GM18868 (cell line): ENCODE data around the gene CCDC195.
"Not testable (repeated sequence)": the region's sequence is repeated elsewhere in the genome, so short reads cannot be mapped to it uniquely, and the experiment has no call there.

Source experiments
- ATAC-seq: cut with Tn5 transposase; IDR thresholded peaks from one replicate; pipeline ENCODE4 v1.9.1; 2021; ENCODE audit warnings: mild to moderate bottlenecking, moderate library complexity; ENCODE audit not compliant: unreplicated experiment

The CCDC195 gene

DNA sequence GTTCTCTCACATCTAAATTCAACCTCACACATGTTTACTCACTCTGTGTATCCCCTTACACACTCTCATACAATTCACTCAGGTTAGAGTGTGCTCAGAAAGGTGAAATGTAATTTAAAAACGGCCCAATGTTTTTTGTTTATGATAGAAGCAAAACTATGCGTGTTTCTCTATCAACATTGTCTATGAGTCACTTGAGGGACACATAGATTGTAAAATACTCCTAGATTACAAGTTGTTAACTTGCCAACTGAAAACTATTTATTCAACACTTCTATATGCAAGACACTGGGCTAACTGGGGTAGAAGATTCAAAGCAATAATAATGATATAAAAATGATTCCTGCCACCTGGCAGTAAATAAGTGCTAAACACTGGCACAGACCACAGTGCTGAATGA lies 24.6 kb downstream of the CCDC195 start:
- ATAC-seq: no peak

DNA sequence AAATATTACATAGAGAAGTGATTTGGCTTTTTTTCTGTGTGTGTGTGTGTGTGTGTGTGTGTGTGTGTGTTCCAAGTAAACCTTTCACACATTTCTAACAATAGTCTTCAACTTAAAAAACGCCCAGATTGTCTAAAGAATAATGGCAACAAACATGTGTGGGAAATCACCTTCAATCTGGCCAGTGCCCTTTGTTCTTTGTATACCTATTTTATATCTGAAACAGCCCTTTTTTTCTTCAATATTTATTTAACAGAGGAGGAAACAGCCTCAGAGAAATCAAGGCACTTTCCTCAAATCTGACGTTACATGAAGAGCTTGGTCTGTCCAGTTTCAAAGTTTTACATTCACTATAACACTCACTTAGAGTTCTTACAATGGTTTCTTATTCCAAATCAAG lies 25.3 kb downstream of the CCDC195 start:
- no peak for ATAC-seq

DNA sequence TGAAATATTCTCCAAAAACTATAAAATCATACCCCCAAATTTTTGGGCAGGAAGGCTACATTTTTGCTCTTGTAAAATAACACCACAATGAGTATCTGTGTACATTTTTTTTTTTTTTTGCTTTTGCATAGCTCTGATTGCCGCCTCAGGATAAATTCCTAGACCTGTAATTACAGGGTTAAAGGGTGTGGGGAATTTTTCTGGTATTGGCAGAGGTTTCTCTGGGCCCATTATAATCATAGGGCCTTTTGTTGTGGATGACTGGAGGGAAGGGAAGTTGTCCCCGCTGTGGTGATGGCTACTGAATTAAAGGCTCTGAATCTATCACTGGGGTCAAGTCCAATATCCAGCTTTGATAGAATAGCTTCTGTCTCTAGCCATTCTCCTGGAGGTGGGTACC lies 26.6 kb downstream of the CCDC195 start:
- no peak for ATAC-seq

DNA sequence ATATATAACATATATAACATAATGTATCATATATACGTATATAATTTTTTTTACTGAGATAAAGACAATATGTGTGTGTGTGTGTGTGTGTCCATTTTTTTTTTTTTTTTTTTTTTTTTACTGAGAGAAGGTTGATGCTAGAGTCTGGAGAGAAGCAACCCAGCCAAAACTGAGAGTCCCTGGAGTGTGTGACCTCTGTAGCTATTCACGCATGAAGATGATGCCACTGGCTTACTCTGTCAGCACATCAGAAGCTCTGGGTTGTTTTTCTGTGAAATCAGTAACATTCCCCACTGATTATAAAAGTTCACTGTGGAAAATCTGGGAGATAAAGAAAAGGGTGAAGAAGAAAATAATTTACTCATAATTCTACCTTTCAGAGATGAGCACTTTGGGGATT lies 27.2 kb downstream of the CCDC195 start:
- no peak for ATAC-seq

DNA sequence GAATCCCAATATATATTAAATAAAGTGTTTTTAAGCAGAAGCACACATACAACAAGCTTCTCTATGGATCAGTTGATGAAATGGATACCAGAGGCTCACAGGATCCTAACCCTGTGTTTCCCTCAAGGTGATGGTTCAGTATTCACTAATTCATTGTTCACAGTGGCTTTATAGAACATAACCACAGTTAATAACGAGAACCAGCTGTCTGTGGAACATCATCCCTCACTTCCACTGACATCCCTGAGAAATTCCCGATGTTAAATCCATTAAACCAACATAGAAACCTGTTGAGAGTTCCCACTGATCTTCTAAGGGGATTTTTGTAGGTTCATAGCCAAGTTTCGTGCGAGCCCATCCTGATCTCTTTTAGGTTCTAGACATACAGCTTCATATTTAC lies 29.0 kb downstream of the CCDC195 start:
- ATAC-seq: no peak

DNA sequence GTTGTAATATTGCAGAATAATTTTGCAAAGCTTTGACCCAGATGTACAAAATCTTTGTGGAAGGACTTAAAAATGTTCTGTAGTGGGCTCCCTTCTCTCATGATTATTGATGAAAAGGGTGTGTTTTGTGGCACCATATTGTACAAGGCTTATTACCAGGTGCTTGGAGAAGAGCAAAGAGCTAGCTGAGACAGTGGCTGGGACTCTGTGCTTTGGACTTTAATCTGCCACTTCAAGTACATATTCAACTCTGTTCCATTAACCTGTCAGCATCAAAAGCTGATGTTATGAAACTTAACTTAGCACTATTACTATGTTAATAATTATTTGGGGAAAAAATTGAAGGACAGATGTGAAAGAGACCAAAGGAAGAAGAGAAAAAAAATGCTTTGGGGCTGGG lies 31.0 kb downstream of the CCDC195 start:
- no peak for ATAC-seq

DNA sequence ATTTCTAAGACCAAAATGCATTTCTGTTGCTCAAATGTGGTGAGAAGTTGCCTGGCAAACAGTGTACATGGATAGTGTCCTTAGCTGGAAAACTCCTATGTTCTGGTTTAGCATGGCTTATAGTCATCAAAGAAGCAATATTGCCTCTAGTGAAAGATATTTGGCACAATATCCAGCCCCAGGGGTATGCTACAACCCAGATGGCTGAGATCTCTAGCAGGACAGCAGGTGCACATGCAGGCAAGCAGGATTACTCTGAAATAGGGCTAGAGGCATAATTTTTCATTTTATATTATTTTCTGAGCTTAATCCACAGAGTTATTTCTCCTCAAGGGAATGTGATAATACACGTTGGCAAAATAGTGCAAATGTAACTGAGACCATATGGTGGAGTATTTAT lies 34.0 kb downstream of the CCDC195 start:
- ATAC-seq: no peak

DNA sequence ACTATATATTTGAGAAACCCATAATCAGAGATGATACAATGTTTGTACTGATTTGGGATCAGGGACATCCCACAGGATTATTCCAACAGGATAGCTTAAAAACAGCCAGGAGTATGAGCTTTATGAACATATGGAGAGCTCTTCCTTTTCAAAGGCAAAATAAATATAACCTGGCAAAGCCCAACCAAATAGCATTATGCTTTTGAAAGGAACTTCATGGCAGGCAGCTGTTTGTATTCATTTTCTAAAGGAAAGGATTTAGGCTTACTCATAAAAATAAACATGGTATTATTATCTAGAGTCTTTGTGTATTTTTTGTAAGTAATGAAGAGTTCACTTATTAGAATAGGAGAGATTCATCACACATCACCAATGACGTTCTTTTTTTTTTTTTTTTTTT lies 44.4 kb downstream of the CCDC195 start:
- ATAC-seq: no peak

DNA sequence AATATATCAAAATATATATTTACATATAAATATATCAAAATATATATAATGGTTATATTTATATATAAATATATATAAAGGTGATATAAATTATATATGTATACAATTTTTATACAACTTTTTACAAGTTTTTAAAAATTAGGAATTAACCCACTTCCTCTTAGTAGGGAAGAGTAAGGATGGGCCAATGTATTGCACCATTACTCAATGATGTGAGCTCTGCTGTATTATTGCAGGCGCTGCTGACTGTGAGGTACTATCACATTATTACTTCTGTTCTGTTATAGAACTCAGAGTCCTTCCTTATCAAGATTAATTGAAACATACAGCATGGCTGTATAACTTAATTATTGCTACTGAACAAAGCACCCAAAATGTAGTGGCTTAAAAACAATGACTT lies 46.0 kb downstream of the CCDC195 start:
- no peak for ATAC-seq

DNA sequence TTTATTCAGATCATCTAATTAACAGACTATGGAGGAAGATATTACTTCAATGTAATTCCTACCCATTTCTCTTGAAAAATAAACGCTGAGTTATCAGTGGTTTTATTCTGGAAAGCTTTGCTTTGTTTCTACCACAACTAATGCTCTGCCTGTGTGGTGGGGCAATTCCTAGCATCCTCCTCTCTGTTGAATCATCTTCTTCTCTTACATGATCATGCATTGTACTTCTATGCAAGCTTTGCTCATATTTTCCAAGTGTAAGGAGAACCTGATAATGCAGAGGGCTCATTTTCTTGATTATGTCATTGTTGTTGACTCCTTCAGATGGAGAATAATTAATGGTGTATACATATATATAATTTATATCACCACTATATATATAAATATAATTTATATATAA lies 46.7 kb downstream of the CCDC195 start:
- no peak for ATAC-seq

DNA sequence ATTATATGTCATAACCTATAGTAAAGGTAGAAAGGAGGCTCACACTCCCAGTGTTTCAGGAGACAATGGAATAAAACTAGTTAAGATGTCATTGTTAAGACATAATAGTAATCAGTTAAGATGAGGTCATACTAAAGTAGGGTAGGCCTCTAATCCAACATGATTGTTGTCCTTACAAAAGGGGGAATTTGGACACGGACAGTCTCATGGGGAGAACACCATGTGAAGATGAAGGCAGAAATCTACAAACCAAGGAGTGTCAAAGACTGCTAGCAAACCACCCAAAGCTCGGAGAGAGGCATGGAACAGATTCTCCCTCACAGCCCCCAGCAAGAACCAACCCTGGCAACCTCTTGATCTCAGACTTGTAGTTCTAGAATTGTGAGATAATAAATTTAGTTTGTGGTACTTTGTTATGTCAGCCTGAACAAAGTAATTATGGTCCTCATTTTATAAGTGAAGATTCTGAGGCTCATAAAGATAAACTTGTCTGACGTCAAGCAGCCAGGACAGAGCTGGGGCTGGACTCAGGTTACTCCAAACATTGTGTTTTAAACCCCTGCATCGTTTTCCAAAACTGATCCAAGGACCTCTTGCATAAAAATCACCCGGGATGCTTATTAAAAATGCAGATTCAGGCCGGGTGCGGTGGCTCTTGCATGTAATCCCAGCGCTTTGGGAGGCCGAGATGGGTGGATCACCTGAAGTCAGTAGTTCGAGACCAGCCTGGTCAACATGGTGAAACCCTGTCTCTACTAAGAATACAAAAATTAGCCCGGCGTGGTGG lies 47.8 kb downstream of the CCDC195 start:
- no peak for ATAC-seq

DNA sequence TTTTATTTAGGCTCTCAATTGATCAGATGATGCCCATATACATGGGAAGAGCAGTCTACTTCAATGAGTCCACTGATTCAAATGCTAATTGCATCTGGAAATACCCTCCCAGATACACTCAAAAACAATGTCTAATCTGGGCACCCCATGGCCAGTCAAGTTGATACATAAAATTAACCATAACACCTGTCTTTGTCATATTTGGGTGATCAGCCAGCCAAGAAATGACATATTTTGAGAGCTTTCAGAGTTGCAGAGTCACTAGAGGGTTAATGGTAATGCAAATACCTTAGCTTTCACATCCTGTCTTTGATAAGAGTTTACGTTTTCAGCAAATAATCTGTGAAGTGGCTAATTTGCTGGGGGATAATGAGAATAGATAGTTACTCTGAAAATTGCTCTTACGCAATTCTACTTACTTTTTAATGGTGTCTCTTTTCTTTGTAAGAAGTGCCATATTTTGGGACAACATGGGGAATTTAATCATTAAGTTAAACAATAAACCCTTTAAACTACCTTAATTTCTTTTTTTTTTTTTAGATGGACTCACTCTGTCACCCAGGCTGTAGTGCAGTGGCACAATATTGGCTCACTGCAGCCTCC lies 49.1 kb downstream of the CCDC195 start:
- peak; percentile 97 for ATAC-seq

DNA sequence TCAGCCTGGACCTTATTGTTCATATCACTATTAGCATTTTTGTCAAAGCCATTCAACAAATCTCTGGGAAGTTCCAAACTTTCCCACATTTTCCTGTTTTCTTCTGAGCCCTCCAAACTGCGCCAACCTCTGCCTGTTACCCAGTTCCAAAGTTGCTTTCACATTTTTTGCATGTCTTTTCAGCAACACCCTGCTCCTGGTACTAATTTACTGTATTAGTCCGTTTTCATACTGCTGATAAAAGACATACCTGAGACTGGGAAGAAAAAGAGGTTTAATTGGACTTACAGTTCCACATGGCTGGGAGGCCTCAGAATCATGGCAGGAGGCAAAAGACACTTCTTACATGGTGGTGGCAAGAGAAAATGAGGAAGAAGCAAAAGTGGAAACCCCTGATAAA lies 52.8 kb downstream of the CCDC195 start:
- ATAC-seq: not testable (repeated sequence)

DNA sequence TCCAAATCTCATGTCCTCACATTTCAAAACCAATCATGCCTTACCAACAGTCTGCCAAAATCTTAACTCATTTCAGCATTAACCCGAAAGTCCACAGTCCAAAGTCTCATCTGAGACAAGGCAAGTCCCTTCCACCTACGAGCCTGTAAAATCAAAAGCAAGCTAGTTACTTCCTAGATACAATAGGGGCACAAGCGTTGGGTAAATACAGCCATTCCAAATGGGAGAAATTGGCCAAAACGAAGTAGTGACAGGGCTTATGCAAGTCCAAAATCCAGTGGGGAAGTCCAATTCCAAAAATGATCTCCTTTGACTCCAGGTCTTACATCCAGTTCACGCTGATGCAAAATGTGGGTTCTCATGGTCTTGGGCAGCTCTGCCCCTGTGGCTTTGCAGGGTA lies 54.5 kb downstream of the CCDC195 start:
- not testable (repeated sequence) for ATAC-seq

DNA sequence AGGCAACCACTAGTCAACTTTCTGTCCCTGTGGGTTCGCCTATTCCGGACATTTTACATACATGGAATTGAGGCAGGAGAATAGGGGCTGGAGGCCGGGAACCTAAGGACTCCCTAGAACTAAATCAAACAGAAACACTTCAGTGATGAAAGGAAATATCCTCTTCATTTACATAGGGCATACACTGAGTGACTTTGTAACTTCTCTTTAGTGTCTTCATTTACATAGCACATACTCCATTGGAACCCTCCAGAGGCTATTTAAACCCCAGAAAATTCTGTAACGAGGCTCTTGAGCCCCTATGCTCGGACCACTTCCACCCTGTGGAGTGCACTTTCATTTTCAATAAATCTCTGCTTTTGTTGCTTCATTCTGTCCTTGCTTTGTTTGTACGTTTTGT lies 56.5 kb downstream of the CCDC195 start:
- peak; percentile 48 for ATAC-seq

DNA sequence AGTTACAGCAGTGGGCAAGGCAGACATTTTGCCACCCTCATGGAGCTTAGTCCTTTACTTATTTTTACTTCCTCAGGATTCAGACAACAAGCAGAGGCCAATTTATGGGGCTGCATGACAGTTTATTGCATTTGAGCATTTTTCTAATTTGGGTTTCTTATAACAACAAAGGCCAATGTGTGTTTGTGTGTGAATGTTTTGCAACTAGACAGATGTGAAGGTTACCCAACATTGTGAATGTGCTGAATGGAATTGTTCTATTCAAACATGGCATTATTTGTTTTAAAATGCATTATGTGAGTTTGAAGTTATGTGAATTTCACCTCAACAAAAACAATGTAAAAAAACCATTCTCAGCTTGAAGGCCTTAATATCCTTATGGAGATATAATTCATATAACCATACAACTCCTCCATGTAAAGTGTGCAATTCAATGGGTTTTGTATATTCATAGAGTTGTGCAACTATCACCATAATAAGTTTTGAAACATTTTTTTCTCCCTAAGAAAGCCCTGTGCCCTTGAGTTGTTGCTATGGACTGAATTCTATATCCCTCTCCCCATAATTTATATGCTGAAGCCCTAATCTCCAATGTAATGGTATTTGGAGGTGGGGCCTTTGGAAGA lies 57.3 kb downstream of the CCDC195 start:
- ATAC-seq: no peak

DNA sequence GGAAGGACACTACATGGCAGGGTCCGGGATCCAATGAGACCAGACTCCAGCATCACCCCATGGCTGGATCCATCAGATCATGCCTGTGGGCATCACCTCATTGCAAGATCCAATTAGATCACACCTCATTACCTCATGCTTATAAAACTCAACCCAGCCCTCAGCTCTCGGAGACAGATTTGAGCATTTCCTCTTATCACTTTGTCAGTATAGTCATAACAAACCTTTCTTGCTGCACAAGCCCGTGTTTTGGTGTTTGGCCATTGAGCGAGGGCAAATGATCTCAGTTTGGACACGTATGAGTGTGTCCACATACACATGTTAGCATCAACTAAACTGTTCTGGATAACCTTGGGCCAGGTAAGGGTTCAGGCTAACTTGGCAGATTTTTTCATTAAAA lies 58.8 kb downstream of the CCDC195 start:
- peak; percentile 64 for ATAC-seq

DNA sequence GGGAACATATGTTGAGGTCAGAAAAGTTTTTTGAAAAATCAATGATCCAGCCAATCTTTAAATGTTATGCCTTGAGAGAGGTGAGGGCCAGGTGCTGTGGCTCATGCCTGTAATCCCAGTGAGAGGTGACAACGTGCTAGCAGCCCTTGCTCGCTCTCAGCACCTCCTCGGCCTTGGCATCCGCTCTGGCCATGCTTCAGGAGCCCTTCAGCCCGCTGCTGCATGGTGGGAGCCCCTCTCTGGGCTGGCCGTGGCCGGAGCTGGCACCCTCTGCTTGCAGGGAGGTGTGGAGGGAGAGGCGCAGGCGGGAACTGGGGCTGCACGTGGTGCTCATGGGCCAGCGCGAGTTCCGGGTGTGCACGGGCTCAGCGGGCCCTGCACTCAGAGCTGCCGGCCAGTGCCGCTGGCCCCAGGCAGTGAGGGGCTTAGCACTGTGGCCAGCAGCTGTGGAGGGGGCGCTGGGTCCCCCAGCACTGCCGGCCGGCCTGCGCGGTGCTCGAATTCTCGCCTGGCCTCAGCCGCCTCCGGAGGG lies 61.1 kb downstream of the CCDC195 start:
- ATAC-seq: no peak
